ENCODE results near the gene IGSF9B. TPM values are rescaled to one million over a fixed set of nuclear protein-coding genes. Genes with fewer than 3 reads are reported as not detected.

IGSF9B gene
- total RNA-seq, 4 donors from 2014 or later = 5.2 to 14.5 (median 8.0) TPM

GRCh38 chr11:133934599-133935550 is 21.9 kb downstream of the IGSF9B start:
- no peak for DNase-seq (ENCODE audit: low spot score in 2 of 2)
- WGBS, 2 donors = 69 to 71% methylated on average over 33 of the region's 33 CpGs
- intact Hi-C loops (cut with DNase I; ENCODE audit: low total_unique reads) = no loop called here

GRCh38 chr11:133934096-133934495 is 22.7 kb downstream of the IGSF9B start:
- no peak overlapping the region for H3K4me3 ChIP-seq (ENCODE audit: low read depth, poor library complexity, severe bottlenecking)
- no peak for TF ChIP-seq CTCF (IDR thresholded peaks at IDR 0.05)
- DNase-seq (ENCODE audit: low spot score in 2 of 2) = no peak
- 86 to 89% methylated on average over 11 of the region's 11 CpGs for WGBS, 2 donors
- intact Hi-C loops (cut with DNase I; ENCODE audit: low total_unique reads) = no loop called here

More at GRCh38 chr11:133934599-133935550, 21.9 kb downstream of the IGSF9B start:
- TF ChIP-seq POLR2A (IDR thresholded peaks at IDR 0.05) = no peak
- TF ChIP-seq CTCF (IDR thresholded peaks at IDR 0.05) = no peak
- no peak overlapping the region for H3K4me3 ChIP-seq (ENCODE audit: low read depth, poor library complexity, severe bottlenecking)

- intact Hi-C loops (cut with DNase I; ENCODE audit: low total_unique reads) = no loop called here
- TF ChIP-seq CTCF (IDR thresholded peaks at IDR 0.05) (no peak), POLR2A (IDR thresholded peaks at IDR 0.05) (no peak)
- no peak for DNase-seq (ENCODE audit: low spot score in 2 of 2)
- 91 to 94% methylated on average over 14 to 19 of the region's 19 CpGs for WGBS, 2 donors
- H3K4me3 ChIP-seq (ENCODE audit: low read depth, poor library complexity, severe bottlenecking) = no peak overlapping the region
Measured at GRCh38 chr11:133931449-133932060, 25.2 kb downstream of the IGSF9B start.

DNA sequence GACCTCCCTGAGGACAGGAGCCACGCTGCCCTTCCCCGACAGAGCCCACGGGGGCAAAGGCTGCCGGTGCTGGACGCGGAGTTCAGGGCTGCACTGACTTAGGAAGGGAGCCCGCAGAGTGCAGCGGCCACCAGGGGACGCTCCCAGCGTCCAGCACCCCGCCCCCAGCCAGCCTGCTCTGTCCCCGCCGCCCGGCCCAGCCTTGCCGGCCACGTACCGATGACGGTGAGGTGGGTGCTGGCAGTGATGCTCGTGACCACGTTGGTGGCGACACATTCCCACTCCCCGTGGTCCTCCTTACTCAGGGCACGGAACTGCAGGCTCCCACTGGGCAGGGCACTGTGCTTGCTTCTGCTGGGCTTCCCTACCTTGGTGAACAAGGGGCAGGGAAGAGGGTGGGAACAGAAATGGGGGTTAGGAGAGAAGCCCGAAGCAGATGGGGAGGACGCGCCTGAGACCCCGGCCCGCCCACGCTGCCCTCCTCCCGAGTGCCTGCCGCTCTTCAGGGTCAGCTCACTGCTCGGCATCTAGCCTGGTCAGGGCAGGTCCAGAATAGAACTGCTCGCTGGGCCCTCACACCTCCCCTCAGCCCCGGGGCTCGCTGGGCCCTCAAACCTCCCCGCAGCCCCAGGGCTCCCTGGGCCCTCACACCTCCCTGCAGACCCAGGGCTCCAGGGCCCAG is 25.9 kb downstream of the IGSF9B start:
- H3K4me3 ChIP-seq (ENCODE audit: low read depth, poor library complexity, severe bottlenecking) = no peak overlapping the region
- WGBS, 2 donors = 81 to 87% methylated on average over 34 to 36 of the region's 36 CpGs
- DNase-seq (ENCODE audit: low spot score in 2 of 2) = no peak
- intact Hi-C loops (cut with DNase I; ENCODE audit: low total_unique reads) = no loop called here
- TF ChIP-seq POLR2A (IDR thresholded peaks at IDR 0.05) = no peak
- no peak for TF ChIP-seq CTCF (IDR thresholded peaks at IDR 0.05)

DNA sequence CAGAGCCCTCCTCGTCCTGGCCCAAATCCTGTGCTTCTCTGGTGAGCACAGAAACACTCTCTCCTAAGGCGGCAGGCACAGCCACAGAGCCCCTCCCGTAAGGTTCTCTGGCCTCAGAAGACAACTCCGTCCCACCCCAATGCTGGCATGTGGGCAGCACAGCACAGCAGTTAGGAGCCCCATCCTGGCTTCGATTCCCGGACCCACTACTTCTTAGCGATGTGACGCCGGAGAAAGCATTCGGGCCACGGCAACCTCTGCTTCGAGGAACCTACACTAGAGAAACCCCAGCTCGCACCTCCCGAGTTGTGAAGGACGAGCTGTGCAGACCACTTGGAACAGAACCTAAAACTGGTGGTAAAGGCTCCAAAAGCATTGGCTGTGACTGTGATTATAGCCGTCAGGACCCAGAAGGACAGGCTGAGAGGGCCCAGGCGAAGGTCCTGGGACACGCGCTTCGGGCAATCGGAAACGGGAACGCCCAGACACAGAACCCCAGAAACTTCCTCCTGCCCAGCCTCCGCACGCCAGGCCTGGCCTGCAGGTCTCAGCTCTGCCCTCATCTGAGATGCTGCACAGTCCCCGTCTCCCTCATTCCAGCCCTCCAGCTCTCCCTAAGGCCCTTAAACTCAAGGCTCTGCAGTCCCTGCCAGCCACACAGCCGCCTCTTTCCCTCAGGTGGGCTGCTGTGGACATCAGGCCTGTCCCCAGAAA is 26.6 kb downstream of the IGSF9B start:
- H3K4me3 ChIP-seq (ENCODE audit: low read depth, poor library complexity, severe bottlenecking) = no peak overlapping the region
- intact Hi-C loops (cut with DNase I; ENCODE audit: low total_unique reads) = no loop called here
- DNase-seq (ENCODE audit: low spot score in 2 of 2) = no peak
- 90 to 92% methylated on average over 27 of the region's 27 CpGs for WGBS, 2 donors
- TF ChIP-seq POLR2A (IDR thresholded peaks at IDR 0.05) = no peak
- TF ChIP-seq CTCF (IDR thresholded peaks at IDR 0.05) = no peak

All from lower leg skin (tissue), 4 donors.